Ascending aorta (tissue), 2 donors: Measurements from ENCODE around the gene PRKD1. TPM values are rescaled to one million over a fixed set of nuclear protein-coding genes. Genes with fewer than 3 reads are reported as not detected.

Experiments
- DNase-seq, 2 donors: peaks; one replicate each; pipeline ENCODE4 v3.0.0-alpha.2; 2019; ENCODE audit warnings: low spot score in 2 of 2
- H3K27ac ChIP-seq, 2 donors: fragments of 200-600 bp; sonication (generic); one replicate each; pipeline ENCODE4 v1.5.1; 2016 to 2017; ENCODE audit warnings: mild to moderate bottlenecking in 1 of 2
- H3K27me3 ChIP-seq: fragments of 200-600 bp; sonication (generic); one replicate; pipeline ENCODE4 v1.5.1; 2017
- H3K36me3 ChIP-seq, 2 donors: fragments of 200-600 bp; sonication (generic); one replicate each; pipeline ENCODE4 v1.5.1; 2016
- H3K4me1 ChIP-seq, 2 donors: fragments of 200-600 bp; sonication (generic); one replicate each; pipeline ENCODE4 v1.5.1; 2016 to 2017; ENCODE audit warnings: mild to moderate bottlenecking in 1 of 2
- H3K4me3 ChIP-seq, 2 donors: fragments of 200-600 bp; sonication (generic); one replicate each; pipeline ENCODE4 v1.5.1; 2016 to 2017; ENCODE audit warnings: mild to moderate bottlenecking in 1 of 2
- H3K9me3 ChIP-seq, 2 donors: fragments of 200-600 bp; sonication (generic); one replicate each; pipeline ENCODE4 v1.5.1; 2016
- CTCF ChIP-seq, 3 experiments: fragments of 200-600 bp in 2 of 3; fragments of 450-650 bp in 1 of 3; sonication (generic) in 2 of 3; IDR thresholded peaks; one replicate each; pipeline ENCODE4 v1.5.1; 2016 to 2019; ENCODE audit warnings: antibody characterized with exemption in 3 of 3, mild to moderate bottlenecking in 1 of 3, moderate library complexity in 1 of 3
- intact Hi-C: fragments of 100-400 bp; cut with DNase I; formaldehyde crosslinking; loops from one replicate; pipeline ENCODE4 v1.15.1; 2023
- total RNA-seq: library from RNA; depleted of rRNA; stranded (reverse); fragments of >200 nt; gene quantifications from one replicate; pipeline ENCODE4 v1.1.0, GENCODE V29; 2016

PRKD1 gene
- total RNA-seq, 1 donor from 2014 or later: 34.6 TPM

GRCh38 chr14:29757188-29757680, 170.4 kb downstream of the PRKD1 start:
- Histone ChIP-seq H3K27ac (no peak overlapping the region), H3K4me1 (peaks cover 0 to 9% of the 10 kb centered on the region in 2 donors), H3K36me3 (no peaks in the 10 kb centered on the region), H3K9me3 (no peaks in the 10 kb centered on the region), H3K4me3 (no peak overlapping the region), H3K27me3 (no peaks in the 10 kb centered on the region)
- no peak for DNase-seq
- intact Hi-C loops: no loop called here
- TF ChIP-seq CTCF (IDR thresholded peaks at IDR 0.05): no peak

GRCh38 chr14:29756019-29756385, 171.6 kb downstream of the PRKD1 start:
- intact Hi-C loops: no loop called here
- Histone ChIP-seq H3K4me3 (no peak overlapping the region), H3K4me1 (peaks cover 0 to 9% of the 10 kb centered on the region in 2 donors), H3K27ac (no peak overlapping the region), H3K27me3 (no peaks in the 10 kb centered on the region), H3K36me3 (no peaks in the 10 kb centered on the region), H3K9me3 (no peaks in the 10 kb centered on the region)
- no peak for TF ChIP-seq CTCF (IDR thresholded peaks at IDR 0.05)
- DNase-seq: no peak

GRCh38 chr14:29755311-29756018, 172.2 kb downstream of the PRKD1 start:
- Histone ChIP-seq H3K36me3 (no peaks in the 10 kb centered on the region), H3K4me1 (peaks cover 0 to 9% of the 10 kb centered on the region in 2 donors), H3K27me3 (no peaks in the 10 kb centered on the region), H3K4me3 (no peak overlapping the region), H3K27ac (no peak overlapping the region), H3K9me3 (no peaks in the 10 kb centered on the region)
- intact Hi-C loops: no loop called here
- DNase-seq: no peak
- TF ChIP-seq CTCF (IDR thresholded peaks at IDR 0.05): no peak

GRCh38 chr14:29754134-29754533, 173.5 kb downstream of the PRKD1 start:
- no peaks in the 10 kb centered on the region for H3K36me3 ChIP-seq
- no peak for TF ChIP-seq CTCF (IDR thresholded peaks at IDR 0.05)
- intact Hi-C loops: no loop called here
- H3K27ac ChIP-seq: no peak overlapping the region
- H3K9me3 ChIP-seq: no peaks in the 10 kb centered on the region
- H3K4me3 ChIP-seq: no peak overlapping the region
- peaks cover 0 to 6% of the 10 kb centered on the region in 2 donors for H3K4me1 ChIP-seq
- H3K27me3 ChIP-seq: no peaks in the 10 kb centered on the region
- DNase-seq: no peak

DNA sequence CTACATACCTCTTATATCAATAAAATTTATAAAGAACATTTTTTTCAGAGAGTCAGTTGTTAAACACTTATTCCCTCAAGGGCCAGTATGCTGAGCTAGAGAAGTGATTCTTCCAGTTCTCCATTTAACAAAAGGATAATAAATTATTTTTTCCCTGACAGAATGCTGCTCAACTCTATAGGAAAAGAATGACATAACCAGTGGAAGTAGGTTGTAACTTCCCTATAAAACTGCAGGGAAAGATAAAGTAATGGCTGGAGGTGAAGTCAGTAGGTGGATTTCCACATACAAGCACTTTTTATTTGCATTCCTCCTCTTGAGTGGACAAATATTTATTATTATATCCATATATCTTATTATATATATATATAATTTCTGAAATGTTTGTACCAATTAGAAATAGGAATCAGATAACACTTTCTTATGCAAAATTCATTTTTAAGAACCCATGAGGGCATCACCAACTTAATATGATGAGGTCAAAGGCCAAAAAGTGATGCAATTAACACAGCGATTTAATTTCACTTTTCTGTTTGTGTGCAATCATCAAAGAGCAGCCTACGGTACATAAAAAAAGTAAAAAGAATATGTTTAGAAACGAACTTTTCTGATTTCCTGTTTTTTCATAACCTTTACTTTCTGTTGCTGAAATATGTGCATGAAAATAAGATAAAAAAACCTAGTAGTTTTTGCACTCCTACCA, 175.3 kb downstream of the PRKD1 start:
- Histone ChIP-seq H3K27ac (no peak overlapping the region), H3K9me3 (no peaks in the 10 kb centered on the region), H3K4me1 (peaks cover 0 to 6% of the 10 kb centered on the region in 2 donors), H3K27me3 (no peaks in the 10 kb centered on the region), H3K4me3 (no peak overlapping the region), H3K36me3 (no peaks in the 10 kb centered on the region)
- TF ChIP-seq CTCF (IDR thresholded peaks at IDR 0.05): no peak
- no peak for DNase-seq
- intact Hi-C loops: no loop called here
